Vagina (tissue), 2 donors: ENCODE results near the gene ZC3H4.

ENCODE experiments used
- POLR2A ChIP-seq, 2 donors: fragments of 450-650 bp; IDR thresholded peaks; one replicate each; pipeline ENCODE4 v1.6.1; 2017; ENCODE audit warnings: antibody characterized with exemption in 2 of 2, mild to moderate bottlenecking in 2 of 2, moderate library complexity in 2 of 2
- TF ChIP-seq, protein P1 (sequence below), 3 experiments: fragments of 450-650 bp in 2 of 3; fragments of 200-600 bp in 1 of 3; sonication (generic) in 1 of 3; IDR thresholded peaks; one replicate each; pipeline ENCODE4 v1.5.1; 2017 to 2019; ENCODE audit warnings: antibody characterized with exemption in 3 of 3, mild to moderate bottlenecking in 2 of 3, moderate library complexity in 2 of 3

DNA sequence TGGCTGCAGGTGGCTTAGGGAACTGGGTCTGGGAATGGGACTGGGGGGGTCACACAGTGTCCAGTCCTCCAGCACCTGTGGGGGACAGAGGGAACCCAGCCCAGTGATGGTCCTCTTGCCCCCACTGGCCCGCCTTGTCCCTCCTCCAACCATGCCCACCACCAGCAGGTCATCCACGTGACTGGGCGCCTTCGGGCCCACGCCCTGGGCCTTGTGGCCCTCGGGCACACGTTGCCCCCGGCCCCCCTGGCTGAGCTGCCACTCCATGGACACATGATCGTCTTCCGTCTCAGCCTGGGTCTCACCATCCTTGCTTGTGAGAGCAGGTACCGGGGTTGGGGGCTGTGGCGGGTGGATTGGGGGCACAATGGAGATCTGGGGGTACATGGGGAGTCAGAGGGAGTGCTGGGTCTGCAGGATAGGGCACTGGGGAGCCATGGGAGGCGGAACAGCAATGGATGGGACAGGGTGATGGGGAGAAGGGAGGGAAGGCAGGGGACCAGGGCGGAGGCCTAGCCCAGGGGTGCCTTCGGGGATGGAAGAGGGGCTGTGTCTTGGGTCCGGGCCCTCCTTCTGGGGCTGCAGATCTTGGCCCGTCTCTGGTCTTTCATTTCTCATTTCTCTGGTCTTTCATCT lies 74.2 kb downstream of the ZC3H4 start:
- TF ChIP-seq, protein P1, sequence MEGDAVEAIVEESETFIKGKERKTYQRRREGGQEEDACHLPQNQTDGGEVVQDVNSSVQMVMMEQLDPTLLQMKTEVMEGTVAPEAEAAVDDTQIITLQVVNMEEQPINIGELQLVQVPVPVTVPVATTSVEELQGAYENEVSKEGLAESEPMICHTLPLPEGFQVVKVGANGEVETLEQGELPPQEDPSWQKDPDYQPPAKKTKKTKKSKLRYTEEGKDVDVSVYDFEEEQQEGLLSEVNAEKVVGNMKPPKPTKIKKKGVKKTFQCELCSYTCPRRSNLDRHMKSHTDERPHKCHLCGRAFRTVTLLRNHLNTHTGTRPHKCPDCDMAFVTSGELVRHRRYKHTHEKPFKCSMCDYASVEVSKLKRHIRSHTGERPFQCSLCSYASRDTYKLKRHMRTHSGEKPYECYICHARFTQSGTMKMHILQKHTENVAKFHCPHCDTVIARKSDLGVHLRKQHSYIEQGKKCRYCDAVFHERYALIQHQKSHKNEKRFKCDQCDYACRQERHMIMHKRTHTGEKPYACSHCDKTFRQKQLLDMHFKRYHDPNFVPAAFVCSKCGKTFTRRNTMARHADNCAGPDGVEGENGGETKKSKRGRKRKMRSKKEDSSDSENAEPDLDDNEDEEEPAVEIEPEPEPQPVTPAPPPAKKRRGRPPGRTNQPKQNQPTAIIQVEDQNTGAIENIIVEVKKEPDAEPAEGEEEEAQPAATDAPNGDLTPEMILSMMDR (IDR thresholded peaks at IDR 0.05), result no peak
- TF ChIP-seq POLR2A (IDR thresholded peaks at IDR 0.05), result no peak
